GM23338 (cell line): ENCODE data around the gene EID1.

Experiments
- CREB1 ChIP-seq: fragments of 250-450 bp; sonication (Bioruptor Pico); IDR thresholded peaks from 2 replicates; pipeline ENCODE4 v1.5.0; 2020; ENCODE audit warnings: low read depth, mild to moderate bottlenecking, moderate library complexity
- EZH2 ChIP-seq: fragments of 200-600 bp; sonication (generic); IDR thresholded peaks from one replicate; pipeline ENCODE4 v1.8.0; 2017; ENCODE audit warnings: antibody characterized with exemption, mild to moderate bottlenecking, low read depth; ENCODE audit not compliant: unreplicated experiment
- EZH2phosphoT487 ChIP-seq: fragments of 200-600 bp; sonication (generic); IDR thresholded peaks from one replicate; pipeline ENCODE4 v1.8.1; 2018; ENCODE audit warnings: antibody characterized with exemption; ENCODE audit not compliant: unreplicated experiment
- JUNB ChIP-seq: IDR thresholded peaks from one replicate; pipeline ENCODE4 v1.6.1; 2016; ENCODE audit warnings: antibody characterized with exemption; ENCODE audit not compliant: unreplicated experiment
- NANOG ChIP-seq: IDR thresholded peaks from 2 replicates; pipeline ENCODE4 v1.6.1; 2016; ENCODE audit warnings: antibody characterized with exemption, borderline replicate concordance
- POLR2AphosphoS5 ChIP-seq: IDR thresholded peaks from 2 replicates; pipeline ENCODE4 v1.6.1; 2016; ENCODE audit warnings: antibody characterized with exemption, low read depth
- STAT1 ChIP-seq: IDR thresholded peaks from one replicate; pipeline ENCODE4 v1.6.1; 2016; ENCODE audit warnings: antibody characterized with exemption; ENCODE audit not compliant: unreplicated experiment
- ZNF114 ChIP-seq: fragments of 250-450 bp; sonication (Bioruptor Pico); IDR thresholded peaks from 2 replicates; pipeline ENCODE4 v1.5.0; 2020; ENCODE audit warnings: mild to moderate bottlenecking, moderate library complexity
- ZNF331 ChIP-seq: fragments of 250-450 bp; sonication (Bioruptor Pico); IDR thresholded peaks from 2 replicates; pipeline ENCODE4 v1.5.0; 2020; ENCODE audit warnings: low read depth, mild to moderate bottlenecking, moderate library complexity
- TF ChIP-seq, protein P1 (sequence below), 2 experiments: fragments of 200-600 bp in 1 of 2; sonication (generic) in 1 of 2; conservative IDR thresholded peaks; 2 replicates each; pipeline versions ENCODE4 v1.5.1 to v1.6.1; 2016 to 2017; ENCODE audit warnings: antibody characterized with exemption in 2 of 2, low read depth in 2 of 2, mild to moderate bottlenecking in 2 of 2, moderate library complexity in 1 of 2
- TF ChIP-seq, protein P2 (sequence below): IDR thresholded peaks from one replicate; pipeline ENCODE4 v1.6.1; 2018; ENCODE audit warnings: antibody characterized with exemption; ENCODE audit not compliant: unreplicated experiment
- TF ChIP-seq, protein P3 (sequence below): IDR thresholded peaks from 2 replicates; pipeline ENCODE4 v1.6.1; 2016; ENCODE audit warnings: antibody characterized with exemption
- TF ChIP-seq, protein P4 (sequence below): fragments of 250-450 bp; sonication (Bioruptor Pico); IDR thresholded peaks from 2 replicates; pipeline ENCODE4 v1.5.0; 2020; ENCODE audit warnings: mild to moderate bottlenecking, moderate library complexity

DNA sequence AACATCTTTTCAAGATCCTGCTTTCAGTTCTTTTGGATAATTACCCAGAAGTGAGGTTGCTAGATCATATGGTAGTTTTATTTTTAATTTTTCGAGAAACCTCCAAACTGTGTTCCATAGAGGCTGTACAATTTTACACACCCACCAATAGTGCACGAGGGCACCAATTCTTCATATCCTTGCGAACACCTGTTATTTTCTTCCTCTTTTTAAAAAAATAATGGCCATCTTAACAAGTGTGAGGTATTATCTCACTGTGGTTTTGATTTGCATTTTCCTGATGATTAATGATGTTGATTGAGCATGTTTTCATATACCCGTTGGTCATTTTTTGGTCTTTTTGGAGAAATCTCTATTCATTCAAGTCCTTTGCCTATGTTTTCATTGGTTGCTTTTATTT is 49.5 kb upstream of the EID1 start:
- TF ChIP-seq, protein P1, sequence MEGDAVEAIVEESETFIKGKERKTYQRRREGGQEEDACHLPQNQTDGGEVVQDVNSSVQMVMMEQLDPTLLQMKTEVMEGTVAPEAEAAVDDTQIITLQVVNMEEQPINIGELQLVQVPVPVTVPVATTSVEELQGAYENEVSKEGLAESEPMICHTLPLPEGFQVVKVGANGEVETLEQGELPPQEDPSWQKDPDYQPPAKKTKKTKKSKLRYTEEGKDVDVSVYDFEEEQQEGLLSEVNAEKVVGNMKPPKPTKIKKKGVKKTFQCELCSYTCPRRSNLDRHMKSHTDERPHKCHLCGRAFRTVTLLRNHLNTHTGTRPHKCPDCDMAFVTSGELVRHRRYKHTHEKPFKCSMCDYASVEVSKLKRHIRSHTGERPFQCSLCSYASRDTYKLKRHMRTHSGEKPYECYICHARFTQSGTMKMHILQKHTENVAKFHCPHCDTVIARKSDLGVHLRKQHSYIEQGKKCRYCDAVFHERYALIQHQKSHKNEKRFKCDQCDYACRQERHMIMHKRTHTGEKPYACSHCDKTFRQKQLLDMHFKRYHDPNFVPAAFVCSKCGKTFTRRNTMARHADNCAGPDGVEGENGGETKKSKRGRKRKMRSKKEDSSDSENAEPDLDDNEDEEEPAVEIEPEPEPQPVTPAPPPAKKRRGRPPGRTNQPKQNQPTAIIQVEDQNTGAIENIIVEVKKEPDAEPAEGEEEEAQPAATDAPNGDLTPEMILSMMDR (conservative IDR thresholded peaks at IDR 0.05; ENCODE audit: low read depth in 2 of 2): no peak
- TF ChIP-seq EZH2phosphoT487: no peak
- TF ChIP-seq, protein P2, sequence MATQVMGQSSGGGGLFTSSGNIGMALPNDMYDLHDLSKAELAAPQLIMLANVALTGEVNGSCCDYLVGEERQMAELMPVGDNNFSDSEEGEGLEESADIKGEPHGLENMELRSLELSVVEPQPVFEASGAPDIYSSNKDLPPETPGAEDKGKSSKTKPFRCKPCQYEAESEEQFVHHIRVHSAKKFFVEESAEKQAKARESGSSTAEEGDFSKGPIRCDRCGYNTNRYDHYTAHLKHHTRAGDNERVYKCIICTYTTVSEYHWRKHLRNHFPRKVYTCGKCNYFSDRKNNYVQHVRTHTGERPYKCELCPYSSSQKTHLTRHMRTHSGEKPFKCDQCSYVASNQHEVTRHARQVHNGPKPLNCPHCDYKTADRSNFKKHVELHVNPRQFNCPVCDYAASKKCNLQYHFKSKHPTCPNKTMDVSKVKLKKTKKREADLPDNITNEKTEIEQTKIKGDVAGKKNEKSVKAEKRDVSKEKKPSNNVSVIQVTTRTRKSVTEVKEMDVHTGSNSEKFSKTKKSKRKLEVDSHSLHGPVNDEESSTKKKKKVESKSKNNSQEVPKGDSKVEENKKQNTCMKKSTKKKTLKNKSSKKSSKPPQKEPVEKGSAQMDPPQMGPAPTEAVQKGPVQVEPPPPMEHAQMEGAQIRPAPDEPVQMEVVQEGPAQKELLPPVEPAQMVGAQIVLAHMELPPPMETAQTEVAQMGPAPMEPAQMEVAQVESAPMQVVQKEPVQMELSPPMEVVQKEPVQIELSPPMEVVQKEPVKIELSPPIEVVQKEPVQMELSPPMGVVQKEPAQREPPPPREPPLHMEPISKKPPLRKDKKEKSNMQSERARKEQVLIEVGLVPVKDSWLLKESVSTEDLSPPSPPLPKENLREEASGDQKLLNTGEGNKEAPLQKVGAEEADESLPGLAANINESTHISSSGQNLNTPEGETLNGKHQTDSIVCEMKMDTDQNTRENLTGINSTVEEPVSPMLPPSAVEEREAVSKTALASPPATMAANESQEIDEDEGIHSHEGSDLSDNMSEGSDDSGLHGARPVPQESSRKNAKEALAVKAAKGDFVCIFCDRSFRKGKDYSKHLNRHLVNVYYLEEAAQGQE: no peak
- TF ChIP-seq EZH2: no peak
- TF ChIP-seq POLR2AphosphoS5: no peak
- TF ChIP-seq NANOG: no peak
- TF ChIP-seq ZNF114: no peak
- no peak for TF ChIP-seq ZNF331 (CRISPR knock-in tag)
- TF ChIP-seq, protein P3, sequence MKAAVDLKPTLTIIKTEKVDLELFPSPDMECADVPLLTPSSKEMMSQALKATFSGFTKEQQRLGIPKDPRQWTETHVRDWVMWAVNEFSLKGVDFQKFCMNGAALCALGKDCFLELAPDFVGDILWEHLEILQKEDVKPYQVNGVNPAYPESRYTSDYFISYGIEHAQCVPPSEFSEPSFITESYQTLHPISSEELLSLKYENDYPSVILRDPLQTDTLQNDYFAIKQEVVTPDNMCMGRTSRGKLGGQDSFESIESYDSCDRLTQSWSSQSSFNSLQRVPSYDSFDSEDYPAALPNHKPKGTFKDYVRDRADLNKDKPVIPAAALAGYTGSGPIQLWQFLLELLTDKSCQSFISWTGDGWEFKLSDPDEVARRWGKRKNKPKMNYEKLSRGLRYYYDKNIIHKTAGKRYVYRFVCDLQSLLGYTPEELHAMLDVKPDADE: no peak
- TF ChIP-seq CREB1: no peak
- no peak for TF ChIP-seq JUNB
- no peak for TF ChIP-seq STAT1
- TF ChIP-seq, protein P4, sequence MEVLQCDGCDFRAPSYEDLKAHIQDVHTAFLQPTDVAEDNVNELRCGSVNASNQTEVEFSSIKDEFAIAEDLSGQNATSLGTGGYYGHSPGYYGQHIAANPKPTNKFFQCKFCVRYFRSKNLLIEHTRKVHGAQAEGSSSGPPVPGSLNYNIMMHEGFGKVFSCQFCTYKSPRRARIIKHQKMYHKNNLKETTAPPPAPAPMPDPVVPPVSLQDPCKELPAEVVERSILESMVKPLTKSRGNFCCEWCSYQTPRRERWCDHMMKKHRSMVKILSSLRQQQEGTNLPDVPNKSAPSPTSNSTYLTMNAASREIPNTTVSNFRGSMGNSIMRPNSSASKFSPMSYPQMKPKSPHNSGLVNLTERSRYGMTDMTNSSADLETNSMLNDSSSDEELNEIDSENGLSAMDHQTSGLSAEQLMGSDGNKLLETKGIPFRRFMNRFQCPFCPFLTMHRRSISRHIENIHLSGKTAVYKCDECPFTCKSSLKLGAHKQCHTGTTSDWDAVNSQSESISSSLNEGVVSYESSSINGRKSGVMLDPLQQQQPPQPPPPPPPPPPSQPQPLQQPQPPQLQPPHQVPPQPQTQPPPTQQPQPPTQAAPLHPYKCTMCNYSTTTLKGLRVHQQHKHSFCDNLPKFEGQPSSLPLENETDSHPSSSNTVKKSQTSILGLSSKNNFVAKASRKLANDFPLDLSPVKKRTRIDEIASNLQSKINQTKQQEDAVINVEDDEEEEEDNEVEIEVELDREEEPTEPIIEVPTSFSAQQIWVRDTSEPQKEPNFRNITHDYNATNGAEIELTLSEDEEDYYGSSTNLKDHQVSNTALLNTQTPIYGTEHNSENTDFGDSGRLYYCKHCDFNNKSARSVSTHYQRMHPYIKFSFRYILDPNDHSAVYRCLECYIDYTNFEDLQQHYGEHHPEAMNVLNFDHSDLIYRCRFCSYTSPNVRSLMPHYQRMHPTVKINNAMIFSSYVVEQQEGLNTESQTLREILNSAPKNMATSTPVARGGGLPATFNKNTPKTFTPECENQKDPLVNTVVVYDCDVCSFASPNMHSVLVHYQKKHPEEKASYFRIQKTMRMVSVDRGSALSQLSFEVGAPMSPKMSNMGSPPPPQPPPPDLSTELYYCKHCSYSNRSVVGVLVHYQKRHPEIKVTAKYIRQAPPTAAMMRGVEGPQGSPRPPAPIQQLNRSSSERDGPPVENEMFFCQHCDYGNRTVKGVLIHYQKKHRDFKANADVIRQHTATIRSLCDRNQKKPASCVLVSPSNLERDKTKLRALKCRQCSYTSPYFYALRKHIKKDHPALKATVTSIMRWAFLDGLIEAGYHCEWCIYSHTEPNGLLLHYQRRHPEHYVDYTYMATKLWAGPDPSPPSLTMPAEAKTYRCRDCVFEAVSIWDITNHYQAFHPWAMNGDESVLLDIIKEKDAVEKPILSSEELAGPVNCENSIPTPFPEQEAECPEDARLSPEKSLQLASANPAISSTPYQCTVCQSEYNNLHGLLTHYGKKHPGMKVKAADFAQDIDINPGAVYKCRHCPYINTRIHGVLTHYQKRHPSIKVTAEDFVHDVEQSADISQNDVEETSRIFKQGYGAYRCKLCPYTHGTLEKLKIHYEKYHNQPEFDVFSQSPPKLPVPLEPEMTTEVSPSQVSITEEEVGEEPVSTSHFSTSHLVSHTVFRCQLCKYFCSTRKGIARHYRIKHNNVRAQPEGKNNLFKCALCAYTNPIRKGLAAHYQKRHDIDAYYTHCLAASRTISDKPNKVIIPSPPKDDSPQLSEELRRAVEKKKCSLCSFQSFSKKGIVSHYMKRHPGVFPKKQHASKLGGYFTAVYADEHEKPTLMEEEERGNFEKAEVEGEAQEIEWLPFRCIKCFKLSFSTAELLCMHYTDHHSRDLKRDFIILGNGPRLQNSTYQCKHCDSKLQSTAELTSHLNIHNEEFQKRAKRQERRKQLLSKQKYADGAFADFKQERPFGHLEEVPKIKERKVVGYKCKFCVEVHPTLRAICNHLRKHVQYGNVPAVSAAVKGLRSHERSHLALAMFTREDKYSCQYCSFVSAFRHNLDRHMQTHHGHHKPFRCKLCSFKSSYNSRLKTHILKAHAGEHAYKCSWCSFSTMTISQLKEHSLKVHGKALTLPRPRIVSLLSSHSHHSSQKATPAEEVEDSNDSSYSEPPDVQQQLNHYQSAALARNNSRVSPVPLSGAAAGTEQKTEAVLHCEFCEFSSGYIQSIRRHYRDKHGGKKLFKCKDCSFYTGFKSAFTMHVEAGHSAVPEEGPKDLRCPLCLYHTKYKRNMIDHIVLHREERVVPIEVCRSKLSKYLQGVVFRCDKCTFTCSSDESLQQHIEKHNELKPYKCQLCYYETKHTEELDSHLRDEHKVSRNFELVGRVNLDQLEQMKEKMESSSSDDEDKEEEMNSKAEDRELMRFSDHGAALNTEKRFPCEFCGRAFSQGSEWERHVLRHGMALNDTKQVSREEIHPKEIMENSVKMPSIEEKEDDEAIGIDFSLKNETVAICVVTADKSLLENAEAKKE (CRISPR knock-in tag): no peak
